GM12865 (cell line): ENCODE measurements around the gene PDE2A.

Source experiments
- DNase-seq: peaks from one replicate; pipeline ENCODE4 v3.0.0; 2010; ENCODE audit warnings: low read depth
- H3K4me3 ChIP-seq: 2 replicates; pipeline ENCODE4 v1.5.1; 2011; ENCODE audit warnings: mild to moderate bottlenecking, low read depth, low read length, control low read depth
- CTCF ChIP-seq: IDR thresholded peaks from 2 replicates; pipeline ENCODE4 v1.5.1; 2011; ENCODE audit warnings: low read length, control low read depth, low read depth, inconsistent platforms; ENCODE audit not compliant: insufficient read depth; ENCODE audit errors: missing control alignments

PDE2A gene

GRCh38 chr11:72625691-72626413, 48.4 kb downstream of the PDE2A start:
- DNase-seq: no peak
- no peak overlapping the region for H3K4me3 ChIP-seq
- TF ChIP-seq CTCF: no peak

- no peak overlapping the region for H3K4me3 ChIP-seq
- no peak for DNase-seq
- no peak for TF ChIP-seq CTCF
Observed at GRCh38 chr11:72624496-72625201, 49.6 kb downstream of the PDE2A start.

DNA sequence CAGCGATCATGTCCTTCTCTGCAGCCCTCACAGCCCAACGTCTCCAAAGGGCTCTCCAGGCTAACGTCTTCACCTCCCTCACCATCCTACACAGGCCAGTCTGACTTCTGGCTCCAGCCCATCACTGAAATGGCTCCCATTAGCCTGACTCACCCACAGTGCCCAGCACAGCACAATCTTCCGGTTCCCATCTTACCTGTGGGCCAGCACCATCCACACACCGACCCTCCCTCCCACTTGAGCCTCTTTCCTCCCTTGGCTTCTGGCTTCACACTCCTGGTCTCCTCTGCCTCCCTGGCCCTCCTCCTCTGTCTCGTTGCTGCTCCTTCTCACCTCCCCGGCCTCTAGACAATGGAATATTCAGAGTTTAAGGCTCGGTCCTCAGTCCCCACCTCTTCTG, 51.2 kb downstream of the PDE2A start:
- no peak overlapping the region for H3K4me3 ChIP-seq
- DNase-seq: no peak
- no peak for TF ChIP-seq CTCF

GRCh38 chr11:72621008-72621610, 53.1 kb downstream of the PDE2A start:
- DNase-seq: no peak
- H3K4me3 ChIP-seq: no peak overlapping the region
- no peak for TF ChIP-seq CTCF

GRCh38 chr11:72618803-72619202, 55.4 kb downstream of the PDE2A start:
- no peak overlapping the region for H3K4me3 ChIP-seq
- no peak for DNase-seq
- no peak for TF ChIP-seq CTCF

DNA sequence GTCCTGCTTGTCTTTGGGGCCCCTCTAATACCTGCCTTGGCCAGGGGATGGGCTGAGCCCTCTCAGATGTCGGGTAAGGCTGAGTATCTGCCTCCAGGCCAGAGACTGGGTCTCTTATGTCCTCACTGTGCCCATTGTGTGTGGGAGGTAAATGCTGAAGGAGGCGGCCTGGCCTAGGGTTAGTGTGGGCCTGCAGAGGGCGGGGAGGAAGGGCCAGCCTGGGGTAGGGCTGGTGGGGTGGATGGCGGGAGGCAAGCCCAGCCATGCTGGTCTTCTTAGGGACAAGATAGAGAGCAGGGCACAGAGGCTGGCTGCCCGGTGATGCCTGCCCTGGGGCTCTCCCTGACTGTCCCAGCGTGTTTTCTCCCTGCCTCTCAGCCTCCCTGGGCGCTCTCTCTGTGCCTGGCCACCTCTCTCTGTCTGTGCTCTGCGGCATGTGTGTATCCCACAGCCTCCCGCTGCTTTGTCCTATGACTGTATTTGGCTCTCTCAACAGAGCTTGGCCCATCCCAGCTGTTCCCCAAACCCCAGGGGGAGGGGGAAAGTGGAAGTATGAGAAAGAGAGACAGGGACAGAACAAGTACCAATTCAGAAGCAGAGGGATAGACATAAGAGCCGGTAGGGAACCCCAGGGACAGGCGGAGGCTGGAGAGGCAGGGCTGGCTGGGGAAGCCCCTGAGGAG, 57.0 kb downstream of the PDE2A start:
- H3K4me3 ChIP-seq: no peak overlapping the region
- DNase-seq: no peak
- no peak for TF ChIP-seq CTCF
